Activated CD4-positive, alpha-beta T cell treated with anti-CD3 and anti-CD28 coated beads, Interleukin-2, amount 50 U/mL, for 48 hours (primary cell): ENCODE data around the gene ZNF267.
"Not testable (repeated sequence)": the region's sequence is repeated elsewhere in the genome, so short reads cannot be mapped to it uniquely, and the experiment has no call there.

Source experiments
- DNase-seq, 2 experiments: peaks; one replicate each; pipeline ENCODE4 v3.0.0-alpha.2; 2020

Gene ZNF267

GRCh38 chr16:31873556-31874365 is at the start of gene ZNF267:
Gene ZNF267, plus strand, starts transcription at chr16:31873807. Its CDS starts 160 bp downstream, at chr16:31873967.
- peak; percentile 90 to 94 for DNase-seq

- DNase-seq: no peak
Measured at GRCh38 chr16:31833047-31833446, 40.6 kb upstream of the ZNF267 start.

- DNase-seq: not testable (repeated sequence)
Measured at GRCh38 chr16:31836396-31836795, 37.2 kb upstream of the ZNF267 start.

- no peak for DNase-seq
Measured at GRCh38 chr16:31842864-31843263, 30.7 kb upstream of the ZNF267 start.

GRCh38 chr16:31848572-31848971 is 25.0 kb upstream of the ZNF267 start:
- DNase-seq: not testable (repeated sequence)

GRCh38 chr16:31853291-31853690 is 20.3 kb upstream of the ZNF267 start:
- no peak for DNase-seq

- no peak for DNase-seq
Measured at GRCh38 chr16:31860508-31860907, 13.1 kb upstream of the ZNF267 start.

GRCh38 chr16:31861455-31861854 is 12.2 kb upstream of the ZNF267 start:
- DNase-seq: no peak

- DNase-seq: no peak
Measured at GRCh38 chr16:31862761-31863160, 10.8 kb upstream of the ZNF267 start.

GRCh38 chr16:31868164-31868563 is 5.4 kb upstream of the ZNF267 start:
- DNase-seq: no peak

- DNase-seq: peak; percentile 86 to 89
Measured at GRCh38 chr16:31868691-31869167, 4.9 kb upstream of the ZNF267 start.

- peak; percentile 63 to 75 for DNase-seq
Measured at GRCh38 chr16:31869511-31870201, 4.0 kb upstream of the ZNF267 start.

- no peak for DNase-seq
Measured at GRCh38 chr16:31870809-31871208, 2.8 kb upstream of the ZNF267 start.

GRCh38 chr16:31871510-31871909 is 2.1 kb upstream of the ZNF267 start:
- DNase-seq: no peak

GRCh38 chr16:31872201-31872600 is 1.4 kb upstream of the ZNF267 start:
- DNase-seq: no peak

GRCh38 chr16:31874366-31875111 is 932 bp downstream of the ZNF267 start:
- peak in 1 of 2 experiments; percentile 55 for DNase-seq

- peak in 1 of 2 experiments; percentile 35 for DNase-seq
Measured at GRCh38 chr16:31875112-31875803, 1.7 kb downstream of the ZNF267 start.

GRCh38 chr16:31875928-31876547 is 2.4 kb downstream of the ZNF267 start:
- no peak for DNase-seq

- peak in 1 of 2 experiments; percentile 51 for DNase-seq
Measured at GRCh38 chr16:31876951-31877828, 3.6 kb downstream of the ZNF267 start.

- DNase-seq: peak in 1 of 2 experiments; percentile 29
Measured at GRCh38 chr16:31877876-31878642, 4.5 kb downstream of the ZNF267 start.
